ENCODE data around the gene CHST14.

DNA sequence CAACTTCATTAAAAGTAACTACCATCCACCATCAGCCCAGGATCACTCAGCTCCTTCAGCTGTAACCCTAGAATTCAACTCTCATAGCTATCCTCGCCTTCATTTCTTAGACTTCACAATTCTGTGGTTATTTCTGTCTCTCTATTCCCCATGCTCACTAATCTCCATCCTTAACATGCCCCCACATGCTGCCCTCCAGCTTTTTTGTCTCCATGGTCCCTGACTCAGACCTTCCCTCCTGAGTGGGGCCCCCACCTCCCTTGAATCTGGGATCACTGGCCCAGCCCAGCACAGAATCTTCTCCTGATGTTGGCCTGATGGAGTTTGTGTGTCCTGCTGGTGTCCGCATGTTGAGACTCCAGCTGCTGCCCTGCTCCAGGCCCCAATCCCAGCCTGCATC lies 41.7 kb downstream of the CHST14 start:
- no peak for TF ChIP-seq POLR2AphosphoS5 (IDR thresholded peaks at IDR 0.05; ENCODE audit: low read depth, low read length)
- TF ChIP-seq MAX (IDR thresholded peaks at IDR 0.05): no peak
- TF ChIP-seq EZH2 (IDR thresholded peaks at IDR 0.05; ENCODE audit: low read depth, low read length, severe bottlenecking): no peak
- TF ChIP-seq MAFK (IDR thresholded peaks at IDR 0.05; ENCODE audit: low read depth, low read length): no peak
- TF ChIP-seq GTF2F1 (IDR thresholded peaks at IDR 0.05; ENCODE audit: borderline replicate concordance, low read depth, low read length): no peak
- no peak for TF ChIP-seq KDM5A (IDR thresholded peaks at IDR 0.05; ENCODE audit: low read length)
